22Rv1 (cell line): ENCODE measurements around the gene GFOD2.
A peak's percentile ranks its signal among the peaks of the same experiment; 100 is the strongest.

Experiments used
- H3K27ac ChIP-seq: fragments of 450-650 bp; 2 replicates; pipeline ENCODE4 v1.5.1; 2017
- CTCF ChIP-seq: fragments of 450-650 bp; IDR thresholded peaks from 2 replicates; pipeline ENCODE4 v1.5.1; 2017; ENCODE audit warnings: mild to moderate bottlenecking
- ZFX ChIP-seq: fragments of 450-650 bp; IDR thresholded peaks from 2 replicates; pipeline ENCODE4 v1.6.1; 2017; ENCODE audit warnings: antibody characterized with exemption, borderline replicate concordance

GFOD2 gene

DNA sequence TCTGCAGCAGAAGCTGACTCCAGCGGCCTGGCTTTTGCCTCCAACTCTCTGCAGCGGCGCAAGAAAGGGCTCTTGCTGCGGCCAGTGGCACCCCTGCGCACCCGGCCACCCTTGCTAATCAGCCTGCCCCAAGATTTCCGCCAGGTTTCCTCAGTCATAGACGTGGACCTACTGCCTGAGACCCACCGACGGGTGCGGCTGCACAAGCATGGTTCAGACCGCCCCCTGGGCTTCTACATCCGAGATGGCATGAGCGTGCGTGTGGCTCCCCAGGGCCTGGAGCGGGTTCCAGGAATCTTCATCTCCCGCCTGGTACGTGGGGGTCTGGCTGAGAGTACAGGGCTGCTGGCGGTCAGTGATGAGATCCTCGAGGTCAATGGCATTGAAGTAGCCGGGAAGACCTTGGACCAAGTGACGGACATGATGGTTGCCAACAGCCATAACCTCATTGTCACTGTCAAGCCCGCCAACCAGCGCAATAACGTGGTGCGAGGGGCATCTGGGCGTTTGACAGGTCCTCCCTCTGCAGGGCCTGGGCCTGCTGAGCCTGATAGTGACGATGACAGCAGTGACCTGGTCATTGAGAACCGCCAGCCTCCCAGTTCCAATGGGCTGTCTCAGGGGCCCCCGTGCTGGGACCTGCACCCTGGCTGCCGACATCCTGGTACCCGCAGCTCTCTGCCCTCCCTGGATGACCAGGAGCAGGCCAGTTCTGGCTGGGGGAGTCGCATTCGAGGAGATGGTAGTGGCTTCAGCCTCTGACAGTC lies 57.0 kb downstream of the GFOD2 start:
- TF ChIP-seq CTCF (no peak), ZFX (no peak)
- peak overlapping the region; percentile 93 for H3K27ac ChIP-seq

DNA sequence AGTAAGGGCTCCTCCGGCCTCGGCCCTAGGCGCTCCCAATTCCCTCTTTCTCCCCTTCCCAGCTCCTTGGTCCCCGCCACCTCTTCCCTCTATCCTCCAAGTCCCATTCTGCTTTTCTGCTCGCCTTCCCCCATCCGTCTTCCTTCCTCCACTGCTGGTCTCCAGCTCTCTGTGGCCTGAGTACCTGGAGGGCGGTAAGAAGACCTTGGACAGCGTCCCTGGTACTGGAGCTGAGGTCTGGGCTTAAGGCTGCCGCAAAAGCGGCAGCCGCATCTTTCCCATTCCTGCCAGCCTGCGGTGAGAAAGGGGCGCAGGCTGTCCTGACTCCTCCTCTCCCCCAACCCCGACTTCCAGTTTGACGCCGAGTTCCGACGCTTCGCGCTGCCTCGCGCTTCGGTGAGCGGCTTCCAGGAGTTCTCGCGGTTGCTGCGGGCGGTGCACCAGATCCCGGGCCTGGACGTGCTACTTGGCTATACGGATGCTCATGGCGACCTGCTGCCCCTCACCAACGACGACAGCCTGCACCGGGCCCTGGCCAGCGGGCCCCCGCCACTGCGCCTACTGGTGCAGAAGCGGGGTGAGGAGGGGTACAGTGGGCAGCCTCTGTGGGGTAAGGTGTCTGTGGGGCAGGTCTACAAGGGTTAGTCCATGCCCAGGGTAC lies 57.9 kb downstream of the GFOD2 start:
- H3K27ac ChIP-seq, result peak overlapping the region; percentile 93
- no peak for TF ChIP-seq CTCF
- TF ChIP-seq ZFX, result no peak

DNA sequence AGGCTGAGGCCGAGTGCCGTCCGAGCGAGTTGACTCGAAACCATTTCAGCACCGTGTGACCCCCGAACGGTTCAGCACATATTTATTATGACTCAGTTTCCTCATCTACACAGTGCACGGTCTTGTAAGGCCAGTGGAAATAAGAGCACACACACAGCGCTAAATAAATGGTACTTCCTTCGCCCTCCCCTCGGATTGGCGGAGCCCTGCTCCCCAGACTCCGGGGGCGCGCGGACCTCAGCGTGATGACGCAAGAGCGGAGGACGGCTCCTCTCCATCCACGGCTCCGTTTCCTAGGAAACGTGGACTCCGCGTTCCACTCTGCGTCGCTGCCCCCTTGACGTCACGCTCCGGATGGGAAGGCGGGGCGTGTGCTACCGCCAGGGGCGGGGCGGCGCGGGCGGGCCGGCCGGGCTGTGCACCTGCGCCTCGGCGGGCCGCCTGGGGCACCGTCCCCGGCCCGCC lies 58.5 kb downstream of the GFOD2 start, which contains the start of gene PARD6A:
Gene PARD6A (plus strand): TSS at position 397 of the 465 bp plus-strand sequence. CDS start 79 bp downstream, outside the sequence.
- peak within 1 kb of the TSS; percentile 93 for H3K27ac ChIP-seq
- TF ChIP-seq ZFX (no peak), CTCF (no peak)

- TF ChIP-seq ZFX (no peak), CTCF (no peak)
- peak within 1 kb of the TSS; percentile 93 for H3K27ac ChIP-seq
These were observed 59.2 kb downstream of the GFOD2 start, which contains the start of gene ACD for GRCh38 chr16:67659675-67660563. Gene ACD, minus strand, starts transcription at chr16:67660260. Its CDS starts 40 bp downstream, at chr16:67660220.

GRCh38 chr16:67658849-67659674 lies 60.1 kb downstream of the GFOD2 start:
- TF ChIP-seq ZFX (no peak), CTCF (no peak)
- peak overlapping the region; percentile 93 for H3K27ac ChIP-seq

DNA sequence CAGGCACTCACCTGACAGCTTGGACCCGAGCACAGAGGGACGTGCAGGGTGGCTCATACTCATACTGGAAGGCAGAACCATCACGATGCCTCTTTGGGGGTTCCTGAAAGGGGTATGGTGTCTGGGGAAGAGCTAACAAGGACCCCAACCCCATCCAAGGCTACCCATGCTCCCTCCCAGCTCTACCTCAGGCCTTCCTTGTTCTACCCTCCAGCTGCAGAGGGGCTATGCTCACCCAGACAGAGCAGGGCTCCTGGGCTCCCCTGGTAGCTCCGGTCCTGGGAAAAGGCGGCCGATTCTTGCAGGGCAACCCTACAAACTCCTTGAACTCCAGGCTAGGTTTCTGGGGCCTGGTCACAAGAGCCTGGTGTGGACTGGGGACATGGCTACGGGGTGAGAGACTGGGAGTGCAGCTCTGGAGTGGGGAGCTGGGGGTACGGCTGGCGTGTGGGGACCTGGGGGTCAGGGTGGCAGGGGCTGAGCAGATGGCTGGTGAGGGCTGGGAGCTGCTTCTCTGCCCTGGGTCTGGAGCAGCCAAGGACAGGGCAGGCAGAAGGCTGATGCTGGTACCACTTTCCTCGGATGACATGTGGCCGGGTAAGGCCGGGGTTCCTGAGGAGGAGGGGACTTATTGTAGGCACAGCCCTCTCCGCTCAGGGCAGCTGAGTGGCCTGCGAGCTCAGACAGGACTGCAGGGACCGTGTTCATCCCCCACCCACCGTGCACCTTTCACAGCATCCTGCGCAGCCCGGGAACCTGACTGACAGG lies 61.2 kb downstream of the GFOD2 start:
- TF ChIP-seq CTCF (no peak), ZFX (no peak)
- H3K27ac ChIP-seq, result 0 out of 2 replicates have a peak overlapping the region, but pooled peaks have one; percentile 93
